SW 1271 (cell line): Measurements from ENCODE around the gene ETFB.

Experiments
- DNase-seq, 2 experiments: peaks; one replicate each; lab custom pipeline; 2025; lab: John Stamatoyannopoulos, UW

The ETFB gene

DNA sequence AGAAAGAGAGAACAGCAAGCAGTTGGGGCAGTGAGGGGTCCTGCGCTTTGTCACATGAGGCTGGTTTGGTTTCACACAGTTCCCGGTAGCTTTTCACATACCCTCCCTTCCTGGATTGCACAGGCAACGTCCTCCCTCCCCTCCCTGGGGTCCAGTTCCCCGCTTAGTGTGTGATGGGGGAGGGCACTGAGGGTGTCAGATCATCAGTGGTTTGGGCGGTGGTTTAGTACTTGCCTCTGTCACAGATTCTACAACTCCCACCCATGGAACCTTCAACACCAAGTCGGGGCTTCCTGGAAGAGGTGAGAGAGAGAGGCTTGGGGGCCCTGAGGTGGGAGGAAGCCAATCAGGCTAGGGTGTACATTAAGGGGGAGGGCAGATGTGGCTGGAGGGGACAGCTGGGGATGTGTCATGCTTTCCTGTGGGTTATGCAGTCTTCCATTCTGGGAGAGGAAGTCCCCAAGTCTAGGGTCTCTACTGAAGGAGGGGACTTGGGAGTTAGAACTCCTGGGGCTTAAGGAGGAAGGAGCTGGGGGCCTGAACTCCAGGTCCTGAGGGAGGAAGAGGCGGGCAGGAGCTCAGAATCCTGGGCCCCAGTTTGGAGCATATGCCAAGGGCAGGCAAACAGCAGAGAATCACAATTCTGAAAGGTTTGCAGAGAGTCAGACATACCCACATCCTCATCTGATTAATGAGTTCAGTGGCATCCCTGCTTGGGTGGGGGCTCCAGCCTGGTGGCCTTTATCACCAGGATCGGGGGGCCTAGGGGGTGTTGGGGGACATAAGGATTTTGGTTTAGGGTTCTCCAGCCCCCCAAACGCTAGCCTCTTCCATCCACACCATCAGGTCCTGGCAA is 6.7 kb upstream of the ETFB start, which contains the start of gene NKG7:
NKG7 (minus strand) TSS at position 6 of the 856 bp plus-strand sequence. CDS start 119 bp downstream, outside the sequence.
- no peak for DNase-seq

DNA sequence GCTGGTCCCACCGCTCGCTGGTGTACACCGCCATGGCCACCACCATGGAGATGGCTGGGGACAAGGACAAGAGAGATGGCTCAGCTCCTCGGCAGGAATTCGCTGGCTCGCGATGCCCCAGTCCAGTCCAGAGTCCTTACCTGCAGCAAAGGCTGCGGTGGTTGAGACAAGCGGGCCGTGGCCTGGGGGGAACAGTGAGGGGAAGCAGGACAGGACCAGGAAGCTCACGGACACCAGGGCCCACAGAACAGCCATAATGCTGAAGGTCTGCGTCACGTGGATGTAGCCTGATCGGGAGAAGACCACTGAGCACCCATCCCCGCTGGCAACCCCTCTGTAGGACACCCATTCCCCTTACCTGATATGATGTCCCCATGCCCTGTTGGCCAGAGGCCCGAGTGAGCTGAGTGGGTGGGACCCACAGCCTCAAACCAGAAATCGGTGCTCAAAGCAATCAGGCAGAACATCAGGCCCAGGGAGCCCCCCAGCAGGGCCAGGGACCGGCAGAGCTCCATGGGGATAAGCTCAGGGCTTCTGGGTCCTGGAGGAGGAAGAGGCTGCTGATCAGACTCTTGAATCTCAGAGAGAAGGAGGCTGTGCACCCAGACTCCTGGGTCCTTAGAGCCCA is 5.9 kb upstream of the ETFB start:
- DNase-seq, result no peak

GRCh38 chr19:51371186-51371690 is 5.0 kb upstream of the ETFB start:
- DNase-seq, result no peak

GRCh38 chr19:51370230-51370629 is 4.0 kb upstream of the ETFB start:
- DNase-seq, result no peak

DNA sequence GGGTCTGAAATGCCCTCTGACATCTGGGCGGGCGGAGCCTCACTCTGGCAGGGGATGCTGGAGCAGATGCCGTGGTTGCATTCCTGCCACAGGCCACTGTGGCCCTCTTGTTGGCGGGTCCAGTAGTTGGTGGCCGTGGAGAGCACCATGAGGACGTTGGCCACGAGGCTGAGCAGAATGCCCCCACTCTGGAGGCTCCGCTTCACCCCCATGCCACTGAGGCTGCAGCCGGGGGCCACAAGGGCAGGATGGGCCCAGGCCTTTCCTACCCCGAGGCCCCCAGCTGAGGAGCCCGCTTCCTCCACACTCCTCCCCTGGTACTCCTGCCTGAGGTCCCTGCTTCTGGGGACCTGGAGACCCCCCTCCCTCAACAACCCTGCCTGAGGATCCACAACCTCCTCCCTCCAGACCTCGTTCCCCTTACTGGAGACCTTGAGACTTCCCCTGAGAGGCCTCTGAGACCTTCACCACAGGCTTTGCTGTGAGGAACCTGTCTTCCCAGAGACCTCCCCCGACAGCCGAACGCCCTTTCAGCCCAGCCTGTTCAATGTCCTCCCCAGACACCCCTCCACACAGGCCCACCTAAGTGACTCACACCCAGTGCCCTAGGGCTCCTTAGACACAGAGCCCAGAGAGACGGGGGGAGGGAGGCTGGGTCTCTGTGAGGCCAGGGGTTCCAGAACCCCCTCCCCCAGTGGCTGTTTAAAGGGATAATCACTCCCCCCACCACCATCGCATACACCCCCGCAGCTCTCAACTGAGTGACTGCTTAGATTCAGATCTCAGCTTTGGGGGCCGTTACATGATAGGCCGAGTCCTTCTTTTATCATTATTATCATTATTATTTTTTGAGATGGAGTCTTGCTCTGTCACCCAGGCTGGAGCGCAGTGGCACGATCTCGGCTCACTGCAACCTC is 2.4 kb upstream of the ETFB start, which contains the start of gene CLDND2:
CLDND2 (minus strand) TSS at position 638 of the 917 bp plus-strand sequence; CDS start at position 212, 426 bp downstream.
- no peak for DNase-seq

- DNase-seq, result peak; percentile 81 to 93
Measured at GRCh38 chr19:51367565-51368365, 1.6 kb upstream of the ETFB start.

DNA sequence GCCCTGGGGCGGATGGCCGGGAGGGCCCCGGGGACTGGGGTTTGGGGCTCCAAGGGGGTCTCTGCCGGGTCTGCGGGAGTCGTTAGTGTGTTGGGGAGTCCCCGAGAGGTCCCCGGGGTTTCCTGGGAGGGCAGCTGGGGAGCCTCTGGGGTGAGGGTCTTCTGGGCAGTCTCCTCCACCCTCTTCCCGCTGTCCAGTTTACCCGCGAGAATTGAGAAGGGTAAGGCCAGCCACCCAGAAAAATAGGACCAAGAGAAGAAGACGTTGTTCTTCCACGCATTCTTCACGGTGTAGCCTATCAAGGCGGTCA is 1.0 kb upstream of the ETFB start:
- DNase-seq, result no peak

- DNase-seq, result peak; percentile 82 to 94
Measured at GRCh38 chr19:51366389-51367254, 434 bp upstream of the ETFB start.

DNA sequence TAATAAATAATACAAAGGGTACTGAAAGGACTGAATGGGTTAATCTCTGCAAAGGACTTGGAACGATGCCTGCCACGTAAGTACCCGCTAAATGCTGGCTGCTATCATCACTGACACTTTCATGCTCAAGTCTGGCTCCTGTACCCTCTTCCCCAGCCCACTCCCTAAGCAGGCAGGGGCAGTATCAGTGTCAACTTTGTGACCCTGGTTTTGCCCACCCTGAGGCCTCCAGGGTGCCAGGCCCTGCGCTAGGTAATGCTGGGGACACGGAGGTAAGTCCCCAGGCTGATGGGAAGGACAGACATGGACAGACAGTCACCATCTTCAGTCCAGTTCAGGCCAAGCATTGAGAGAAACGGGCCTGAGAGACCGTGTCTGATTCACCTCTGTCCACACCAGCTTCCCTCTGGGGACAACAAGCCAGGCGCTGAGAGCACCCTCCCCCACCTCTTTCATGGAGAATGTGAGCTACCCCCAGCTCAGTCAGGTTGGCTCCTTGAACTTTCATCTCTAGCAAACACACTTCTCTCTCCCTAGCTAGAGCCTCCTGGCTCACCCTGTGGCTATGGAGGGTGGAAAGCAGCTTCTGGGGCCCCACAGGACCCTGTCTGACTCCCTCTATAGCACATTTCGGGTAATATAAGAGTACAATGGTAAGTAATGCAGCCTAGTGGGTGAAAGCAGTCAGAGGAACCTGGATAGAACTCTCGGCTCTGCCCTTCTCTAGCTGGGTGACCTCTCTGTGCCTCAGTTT is 800 bp downstream of the ETFB start:
- no peak for DNase-seq

- no peak for DNase-seq
Measured at GRCh38 chr19:51364200-51365106, 1.7 kb downstream of the ETFB start.

DNA sequence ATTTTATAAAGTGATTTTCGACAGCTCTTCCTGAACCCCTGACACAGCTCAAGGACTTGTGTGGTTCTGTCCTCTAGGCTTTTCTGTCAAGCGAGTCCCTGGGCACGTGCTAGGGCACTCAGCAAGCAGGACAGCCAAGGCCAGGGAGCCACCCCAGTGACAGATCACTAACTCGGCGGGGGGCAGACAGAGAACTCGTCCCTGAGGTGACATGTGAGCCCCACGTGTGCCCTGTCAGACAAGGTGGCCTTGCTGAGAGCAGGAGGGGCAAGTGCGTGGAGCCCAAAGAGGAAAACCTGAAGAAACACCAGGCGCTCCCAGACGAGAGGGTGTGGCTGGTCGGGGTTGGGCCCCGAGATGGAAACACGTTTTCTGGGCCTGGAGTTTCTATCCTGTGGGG is 4.9 kb downstream of the ETFB start:
- DNase-seq, result no peak

DNA sequence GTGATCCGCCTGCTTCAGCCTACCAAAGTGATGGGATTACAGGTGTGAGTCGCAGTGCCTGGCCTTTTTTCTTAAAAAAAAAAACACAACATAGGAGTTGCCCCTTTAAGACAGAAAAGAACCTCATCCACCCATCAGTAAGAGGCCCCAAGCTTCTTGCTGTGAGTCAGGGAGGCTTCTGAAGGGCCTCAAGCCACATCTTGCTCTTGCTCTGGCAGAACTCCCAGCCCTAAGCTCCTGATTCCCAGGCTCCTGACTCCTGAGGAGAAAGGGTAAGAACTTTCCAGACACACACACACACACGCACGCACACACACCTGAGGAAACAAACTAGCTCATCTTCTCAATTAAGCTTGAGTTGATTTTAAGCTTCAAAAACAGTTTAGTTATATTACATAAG is 6.9 kb downstream of the ETFB start:
- DNase-seq, result peak in 1 of 2 experiments; percentile 10

- no peak for DNase-seq
Measured at GRCh38 chr19:51357952-51358351, 8.2 kb downstream of the ETFB start.

- no peak for DNase-seq
Measured at GRCh38 chr19:51356159-51356801, 9.9 kb downstream of the ETFB start.

GRCh38 chr19:51354742-51355148 is 11.4 kb downstream of the ETFB start:
- DNase-seq, result no peak

DNA sequence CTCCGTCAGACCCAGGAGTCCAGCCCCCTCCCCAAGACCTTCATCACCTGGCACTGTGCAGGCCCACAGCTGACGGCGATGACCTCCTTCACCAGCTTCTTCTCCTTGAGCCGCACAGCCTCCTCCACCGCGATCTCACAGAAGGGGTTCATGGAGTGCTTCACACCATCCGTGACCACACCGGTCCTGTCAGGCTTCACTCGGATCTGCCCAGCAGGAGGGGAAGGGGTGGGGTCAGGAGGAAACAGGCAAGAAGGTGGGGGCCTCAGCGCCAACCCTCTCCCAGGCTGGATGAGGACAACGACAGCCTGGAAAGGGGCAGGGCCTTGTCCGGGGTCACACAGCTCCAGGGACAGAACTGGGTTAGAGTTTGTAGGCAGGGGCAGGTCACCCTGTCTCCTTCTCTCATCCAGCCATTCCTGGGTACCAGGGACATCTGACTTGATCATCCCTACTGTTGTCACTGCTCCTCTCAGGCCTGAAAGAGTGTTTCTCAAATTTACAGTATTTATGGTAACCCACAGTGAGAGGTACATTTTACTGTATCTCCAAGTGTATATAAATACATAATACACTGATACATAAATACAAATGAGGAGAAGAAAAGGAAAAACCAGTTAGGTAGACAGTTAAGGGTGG is 12.0 kb downstream of the ETFB start:
- no peak for DNase-seq

GRCh38 chr19:51352783-51353360 is 13.3 kb downstream of the ETFB start:
- no peak for DNase-seq
